BLaER1 (cell line): ENCODE measurements around the gene KRT40.

ENCODE experiments used
- H3K27ac ChIP-seq: shearing (Covaris generic); formaldehyde crosslinking; 2 replicates; pipeline ENCODE4 v1.8.1; 2022
- H3K27me3 ChIP-seq: shearing (Covaris generic); formaldehyde crosslinking; 2 replicates; pipeline ENCODE4 v1.8.1; 2022
- H3K36me3 ChIP-seq: shearing (Covaris generic); formaldehyde crosslinking; 2 replicates; pipeline ENCODE4 v1.8.1; 2022
- H3K4me1 ChIP-seq: shearing (Covaris generic); formaldehyde crosslinking; 2 replicates; pipeline ENCODE4 v1.8.1; 2022
- H3K4me2 ChIP-seq: shearing (Covaris generic); formaldehyde crosslinking; 2 replicates; pipeline ENCODE4 v1.8.1; 2022
- H3K4me3 ChIP-seq: shearing (Covaris generic); formaldehyde crosslinking; 2 replicates; pipeline ENCODE4 v1.8.1; 2022
- H3K9ac ChIP-seq: shearing (Covaris generic); formaldehyde crosslinking; 2 replicates; pipeline ENCODE4 v1.8.1; 2022
- H3K9me3 ChIP-seq: shearing (Covaris generic); formaldehyde crosslinking; 2 replicates; pipeline ENCODE4 v1.8.1; 2022
- H4K20me1 ChIP-seq: shearing (Covaris generic); formaldehyde crosslinking; 2 replicates; pipeline ENCODE4 v1.8.1; 2022
- Cebpa-rat ChIP-seq: shearing (Covaris generic); IDR thresholded peaks from 2 replicates; pipeline ENCODE4 v1.8.1; 2022

Gene KRT40

DNA sequence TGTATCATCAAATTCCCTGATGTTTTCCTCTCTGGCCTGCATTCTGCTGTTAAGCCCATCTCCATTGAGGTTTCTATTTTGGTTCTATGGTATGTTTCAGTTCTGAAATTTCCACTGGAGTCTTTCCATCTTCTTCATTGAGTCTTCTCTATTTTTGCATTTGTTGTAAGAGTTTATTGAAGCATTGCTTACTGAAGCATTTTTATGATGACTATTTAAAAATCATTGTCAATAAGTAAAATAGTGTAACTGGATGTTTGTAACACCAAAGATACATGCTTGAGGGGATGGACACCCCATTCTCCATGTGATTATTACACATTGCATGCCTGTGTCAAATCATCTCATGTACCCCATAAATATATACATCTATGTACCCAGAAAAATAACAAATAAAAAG is 8.6 kb downstream of the KRT40 start:
- H3K36me3 ChIP-seq = no peaks in the 10 kb centered on the region
- no peak overlapping the region for H3K4me3 ChIP-seq
- TF ChIP-seq Cebpa-rat = no peak
- H4K20me1 ChIP-seq = no peaks in the 10 kb centered on the region
- no peak overlapping the region for H3K27ac ChIP-seq
- no peaks in the 10 kb centered on the region for H3K27me3 ChIP-seq
- no peaks in the 10 kb centered on the region for H3K9me3 ChIP-seq
- H3K4me1 ChIP-seq = no peaks in the 10 kb centered on the region
- no peak overlapping the region for H3K9ac ChIP-seq
- no peak overlapping the region for H3K4me2 ChIP-seq

DNA sequence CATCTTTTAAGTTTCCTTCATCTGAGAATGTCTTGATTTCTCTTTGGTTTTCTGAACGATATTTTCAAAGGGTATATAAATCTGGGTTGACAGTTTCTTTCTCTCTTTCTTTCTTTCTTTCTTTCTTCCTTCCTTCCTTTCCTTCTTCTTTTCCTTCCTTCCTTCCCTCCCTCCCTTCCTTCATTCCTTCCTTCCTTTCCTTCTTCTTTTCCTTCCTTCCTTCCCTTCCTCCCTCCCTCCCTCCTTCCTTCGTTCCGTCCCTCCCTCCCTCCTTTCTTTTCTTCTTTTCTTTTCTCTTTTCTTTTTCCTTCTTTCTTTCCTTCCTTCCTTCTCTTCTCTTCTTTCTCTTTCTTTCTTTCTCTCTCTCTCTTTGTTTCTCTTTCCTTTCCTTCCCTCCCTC is 9.8 kb downstream of the KRT40 start:
- H3K4me3 ChIP-seq = no peak overlapping the region
- no peak overlapping the region for H3K9ac ChIP-seq
- H3K4me2 ChIP-seq = no peak overlapping the region
- H3K27me3 ChIP-seq = no peaks in the 10 kb centered on the region
- H3K9me3 ChIP-seq = no peaks in the 10 kb centered on the region
- H3K4me1 ChIP-seq = no peaks in the 10 kb centered on the region
- no peak for TF ChIP-seq Cebpa-rat
- no peaks in the 10 kb centered on the region for H4K20me1 ChIP-seq
- no peaks in the 10 kb centered on the region for H3K36me3 ChIP-seq
- no peak overlapping the region for H3K27ac ChIP-seq

DNA sequence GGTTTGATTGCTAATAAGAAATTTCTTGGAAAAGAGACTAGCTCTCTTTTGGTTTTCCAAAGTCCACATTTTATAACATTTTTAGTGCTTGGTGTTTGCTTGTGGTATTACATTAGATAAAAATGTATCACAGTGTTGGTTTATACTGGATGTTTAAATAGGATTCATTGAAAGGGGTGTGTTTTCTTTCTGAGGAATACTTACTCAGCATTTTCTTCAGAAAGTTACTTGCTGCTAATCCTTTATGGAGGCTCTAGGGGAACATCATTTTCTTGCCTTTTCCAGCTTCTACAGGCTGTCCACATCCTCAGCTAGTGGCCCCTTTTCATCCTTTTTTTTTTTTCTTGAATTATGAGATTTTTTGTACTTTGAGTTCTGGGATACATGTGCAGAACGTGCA is 16.5 kb downstream of the KRT40 start:
- no peak overlapping the region for H3K4me2 ChIP-seq
- H3K36me3 ChIP-seq = no peaks in the 10 kb centered on the region
- H3K4me1 ChIP-seq = no peaks in the 10 kb centered on the region
- H3K27me3 ChIP-seq = no peaks in the 10 kb centered on the region
- H3K9ac ChIP-seq = no peak overlapping the region
- no peak for TF ChIP-seq Cebpa-rat
- H3K27ac ChIP-seq = no peak overlapping the region
- no peak overlapping the region for H3K4me3 ChIP-seq
- no peaks in the 10 kb centered on the region for H3K9me3 ChIP-seq
- H4K20me1 ChIP-seq = no peaks in the 10 kb centered on the region

DNA sequence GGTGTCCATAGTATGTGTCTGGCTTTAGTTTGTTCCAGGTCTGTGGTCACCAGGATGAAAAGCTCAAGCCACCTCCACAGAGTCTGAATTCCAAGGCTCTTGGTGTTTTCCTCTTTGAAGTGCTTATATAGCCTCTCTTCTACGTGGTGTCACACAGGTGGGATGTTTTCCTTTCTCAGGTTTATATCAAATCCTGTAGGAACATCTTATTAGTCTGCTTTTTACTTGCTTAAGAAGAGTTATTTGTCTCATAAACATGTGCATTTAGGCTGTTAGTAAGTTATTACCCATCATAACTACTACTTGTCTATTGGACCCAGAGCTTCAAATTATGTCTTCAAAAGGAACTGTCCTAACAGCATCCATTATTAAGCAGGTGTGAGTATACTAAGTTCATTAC is 17.3 kb downstream of the KRT40 start, which contains the start of gene KRT39:
TSS of gene KRT39 (minus strand) at position 101 of the 400 bp plus-strand sequence. CDS start at position 9, 92 bp downstream.
- Histone ChIP-seq H4K20me1 (no peaks in the 10 kb centered on the region), H3K36me3 (no peaks in the 10 kb centered on the region), H3K27me3 (no peaks in the 10 kb centered on the region), H3K27ac (no peak within 1 kb of the TSS), H3K9me3 (no peaks in the 10 kb centered on the region), H3K4me3 (no peak within 1 kb of the TSS), H3K4me2 (no peak within 1 kb of the TSS), H3K4me1 (no peaks in the 10 kb centered on the region), H3K9ac (no peak within 1 kb of the TSS)
- no peak for TF ChIP-seq Cebpa-rat

DNA sequence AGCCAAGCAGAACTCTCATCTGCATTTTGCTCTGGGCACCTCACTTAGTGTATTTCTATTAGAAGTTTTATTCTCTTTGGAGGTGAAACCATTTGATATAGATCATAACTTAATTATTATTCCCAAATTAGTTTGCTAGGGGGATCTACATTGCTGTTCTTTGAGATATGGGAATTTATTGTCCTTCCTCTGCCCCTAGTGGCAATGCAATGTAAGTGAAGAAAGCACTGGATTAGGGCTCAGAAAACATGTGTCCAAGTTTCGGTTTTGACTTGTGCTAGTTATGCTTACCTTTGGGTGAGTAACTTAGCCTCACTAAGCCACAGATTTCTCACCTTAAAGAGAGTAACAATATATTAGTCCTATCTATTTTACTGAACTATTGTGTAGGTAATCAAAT is 20.3 kb downstream of the KRT40 start:
- no peaks in the 10 kb centered on the region for H3K9me3 ChIP-seq
- H3K4me3 ChIP-seq = no peak overlapping the region
- H3K4me2 ChIP-seq = no peak overlapping the region
- no peak overlapping the region for H3K27ac ChIP-seq
- TF ChIP-seq Cebpa-rat = no peak
- H3K36me3 ChIP-seq = no peaks in the 10 kb centered on the region
- H3K9ac ChIP-seq = no peak overlapping the region
- no peaks in the 10 kb centered on the region for H4K20me1 ChIP-seq
- no peaks in the 10 kb centered on the region for H3K27me3 ChIP-seq
- no peaks in the 10 kb centered on the region for H3K4me1 ChIP-seq

DNA sequence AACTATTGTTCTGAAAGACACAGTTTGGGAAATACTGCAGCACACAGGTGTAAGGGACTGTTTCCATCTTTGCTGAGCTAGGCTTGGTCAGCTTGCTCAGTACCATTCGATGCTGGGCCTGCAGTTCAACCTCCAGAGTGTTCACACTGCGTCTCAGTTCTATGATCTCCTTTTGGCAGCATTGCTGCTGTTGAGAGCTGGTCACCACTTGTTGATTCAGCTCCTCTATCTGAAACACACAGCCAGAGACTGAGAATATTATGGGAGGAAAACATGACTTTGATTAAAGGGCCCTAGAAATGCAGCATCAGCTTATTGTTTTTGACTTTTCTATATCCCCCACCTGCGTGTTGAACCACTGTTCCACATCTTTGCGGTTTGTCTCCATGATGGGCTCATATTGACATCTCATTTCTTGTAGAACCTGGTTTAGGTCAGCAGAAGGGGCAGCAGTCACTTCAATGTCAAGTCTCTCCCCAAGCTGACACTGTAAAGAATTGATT is 22.0 kb downstream of the KRT40 start:
- TF ChIP-seq Cebpa-rat = no peak
- H3K27ac ChIP-seq = no peak overlapping the region
- no peaks in the 10 kb centered on the region for H3K4me1 ChIP-seq
- no peak overlapping the region for H3K9ac ChIP-seq
- no peaks in the 10 kb centered on the region for H4K20me1 ChIP-seq
- H3K27me3 ChIP-seq = no peaks in the 10 kb centered on the region
- H3K36me3 ChIP-seq = no peaks in the 10 kb centered on the region
- H3K9me3 ChIP-seq = no peaks in the 10 kb centered on the region
- no peak overlapping the region for H3K4me3 ChIP-seq
- no peak overlapping the region for H3K4me2 ChIP-seq

DNA sequence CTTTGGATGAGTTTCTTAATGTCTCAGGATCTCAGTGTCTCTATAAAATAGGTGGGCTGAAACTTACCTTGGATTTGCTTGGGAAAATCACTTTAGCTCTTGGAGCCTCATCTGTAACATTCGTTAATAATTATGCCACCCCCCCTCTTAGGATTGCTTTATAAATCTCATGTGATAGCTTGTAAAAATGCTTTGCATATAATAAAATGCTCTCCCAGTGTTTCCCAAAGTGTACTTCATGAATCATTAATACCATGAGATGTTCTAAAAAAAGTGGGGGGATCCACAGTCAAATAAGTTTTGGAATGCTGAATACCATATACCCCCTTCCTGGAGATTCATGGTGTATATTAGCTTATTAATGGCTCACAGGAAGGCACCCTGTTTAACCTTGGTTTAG is 22.5 kb downstream of the KRT40 start:
- no peaks in the 10 kb centered on the region for H3K9me3 ChIP-seq
- no peaks in the 10 kb centered on the region for H3K27me3 ChIP-seq
- no peaks in the 10 kb centered on the region for H3K36me3 ChIP-seq
- no peak overlapping the region for H3K9ac ChIP-seq
- H3K27ac ChIP-seq = no peak overlapping the region
- no peak overlapping the region for H3K4me2 ChIP-seq
- no peaks in the 10 kb centered on the region for H4K20me1 ChIP-seq
- TF ChIP-seq Cebpa-rat = no peak
- no peak overlapping the region for H3K4me3 ChIP-seq
- no peaks in the 10 kb centered on the region for H3K4me1 ChIP-seq

DNA sequence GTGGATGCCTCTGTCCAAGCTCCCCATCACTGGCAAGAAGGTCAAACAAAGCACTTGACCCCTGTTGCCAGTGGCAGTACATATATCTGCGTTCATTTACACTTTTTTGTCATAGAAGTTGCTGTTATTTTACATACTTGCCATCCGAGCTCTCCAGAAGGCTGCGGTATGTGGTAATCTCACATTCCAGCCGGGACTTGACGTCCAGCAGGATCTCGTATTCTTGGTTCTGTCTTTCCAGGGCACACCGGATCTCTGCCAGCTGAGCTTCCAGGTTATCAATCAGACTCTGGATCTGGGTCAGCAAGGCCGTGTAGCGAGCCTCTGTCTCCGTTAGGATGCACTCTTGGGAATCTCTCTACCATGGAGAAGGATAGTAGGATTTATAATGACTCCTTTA is 24.0 kb downstream of the KRT40 start:
- Histone ChIP-seq H3K4me3 (no peak overlapping the region), H3K9ac (no peak overlapping the region), H3K9me3 (no peaks in the 10 kb centered on the region), H3K4me1 (no peaks in the 10 kb centered on the region), H4K20me1 (no peaks in the 10 kb centered on the region), H3K4me2 (no peak overlapping the region), H3K36me3 (no peaks in the 10 kb centered on the region), H3K27ac (no peak overlapping the region), H3K27me3 (no peaks in the 10 kb centered on the region)
- no peak for TF ChIP-seq Cebpa-rat

DNA sequence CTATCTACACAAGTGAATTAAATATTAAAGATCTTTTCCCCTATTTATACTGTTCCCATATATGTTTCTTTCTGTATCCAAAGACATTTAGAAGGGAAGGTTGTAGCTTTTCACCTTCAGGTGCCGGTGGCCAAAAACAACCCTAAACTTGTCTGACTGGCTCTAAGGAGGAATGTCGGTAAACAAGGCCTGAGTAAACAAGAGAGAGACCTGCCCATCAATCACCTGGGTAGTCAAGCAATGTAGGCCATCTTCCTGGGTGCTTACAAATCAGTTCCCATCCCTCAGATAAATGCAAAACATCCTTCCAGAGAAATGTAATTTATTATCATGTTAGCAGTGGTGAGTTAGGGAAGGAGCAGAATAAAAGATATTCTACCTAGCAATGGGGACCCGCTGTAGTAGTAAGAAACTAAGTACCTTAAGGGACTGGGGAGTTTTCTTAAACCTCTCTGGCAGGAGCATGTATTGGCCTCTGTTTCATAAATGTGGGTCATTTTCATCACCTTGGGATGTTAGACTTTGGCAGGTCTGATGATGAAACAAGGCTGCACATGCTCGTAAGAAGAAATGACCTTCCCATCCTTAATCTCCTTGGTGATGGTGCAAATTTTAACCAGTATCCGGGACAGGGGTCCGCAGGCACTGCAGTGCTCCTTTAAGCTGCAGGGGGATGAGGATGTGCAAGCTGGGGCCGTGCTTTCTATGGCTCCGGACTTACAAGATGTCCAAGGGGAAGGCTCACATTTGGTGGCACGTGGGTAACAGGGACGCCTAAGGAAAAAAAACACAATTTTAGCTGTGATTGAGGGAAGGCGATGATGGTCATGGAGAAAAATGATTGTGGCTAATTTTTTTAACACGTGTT is 25.8 kb downstream of the KRT40 start:
- no peak overlapping the region for H3K27ac ChIP-seq
- no peaks in the 10 kb centered on the region for H3K9me3 ChIP-seq
- H3K27me3 ChIP-seq = no peaks in the 10 kb centered on the region
- H3K4me1 ChIP-seq = no peaks in the 10 kb centered on the region
- no peaks in the 10 kb centered on the region for H3K36me3 ChIP-seq
- H3K4me3 ChIP-seq = no peak overlapping the region
- no peak overlapping the region for H3K4me2 ChIP-seq
- H4K20me1 ChIP-seq = no peaks in the 10 kb centered on the region
- TF ChIP-seq Cebpa-rat = no peak
- H3K9ac ChIP-seq = no peak overlapping the region

DNA sequence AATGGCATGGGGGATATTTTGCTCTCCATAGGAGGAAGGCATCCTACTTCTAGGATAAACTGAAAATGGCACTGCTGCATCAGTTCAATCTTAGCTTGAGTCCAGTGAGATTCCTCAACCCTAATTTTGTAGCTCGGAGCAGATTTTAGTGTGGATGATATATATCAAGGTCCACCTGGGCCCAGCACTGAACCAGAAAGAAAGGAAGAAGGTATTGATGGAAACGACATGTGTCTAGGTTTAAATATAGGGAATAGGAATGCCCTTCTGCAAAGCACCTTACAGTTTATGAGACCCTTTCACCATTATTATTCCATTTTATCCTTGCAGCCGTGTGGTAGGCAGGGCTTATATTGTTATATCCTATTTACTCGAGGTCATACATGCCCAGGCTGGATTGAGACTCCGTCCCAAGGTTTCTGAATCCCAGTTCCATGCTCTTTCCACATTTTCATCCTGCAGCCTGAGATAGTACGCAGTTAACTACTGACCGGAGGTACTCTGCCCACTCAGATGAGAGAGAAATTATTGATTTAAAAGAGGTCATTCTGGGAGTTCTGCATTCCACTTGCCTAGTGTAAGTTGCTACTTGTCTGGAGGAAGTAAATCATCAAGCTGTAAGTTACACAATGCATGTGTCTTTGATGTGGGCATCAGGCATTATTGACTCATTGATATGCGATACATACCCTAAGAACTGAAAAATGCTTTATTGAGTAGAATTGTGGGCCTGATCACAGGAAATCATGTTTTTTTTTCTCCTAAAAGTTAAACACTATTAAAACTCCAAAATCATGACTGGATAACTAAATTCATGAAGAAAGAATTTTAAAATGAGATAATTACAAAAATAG is 27.5 kb downstream of the KRT40 start:
- no peaks in the 10 kb centered on the region for H3K4me1 ChIP-seq

More for the DNA sequence above, 27.5 kb downstream of the KRT40 start:
- Histone ChIP-seq H4K20me1 (no peaks in the 10 kb centered on the region), H3K27me3 (no peaks in the 10 kb centered on the region), H3K36me3 (no peaks in the 10 kb centered on the region), H3K4me3 (no peak overlapping the region), H3K9me3 (no peaks in the 10 kb centered on the region), H3K9ac (no peak overlapping the region), H3K4me2 (no peak overlapping the region), H3K27ac (no peak overlapping the region)
- TF ChIP-seq Cebpa-rat = no peak
